Glomerular endothelial cell (primary cell): Measurements from ENCODE around the gene FSTL4. TPM values are rescaled to one million over a fixed set of nuclear protein-coding genes. Genes with fewer than 3 reads are reported as not detected.
"Not testable (repeated sequence)": the region's sequence is repeated elsewhere in the genome, so short reads cannot be mapped to it uniquely, and the experiment has no call there.

Experiments
- DNase-seq: peaks from one replicate; pipeline ENCODE4 v3.0.0-alpha.2; 2011; ENCODE audit warnings: low read depth, low spot score; ENCODE audit errors: extremely low read depth
- total RNA-seq: library from RNA; depleted of rRNA; stranded (reverse); fragments of >200 nt; gene quantifications from 2 replicates; pipeline ENCODE4 v1.2.3, GENCODE V29; 2015

FSTL4 gene
- total RNA-seq, 1 donor from 2014 or later, result 0.18 TPM

DNA sequence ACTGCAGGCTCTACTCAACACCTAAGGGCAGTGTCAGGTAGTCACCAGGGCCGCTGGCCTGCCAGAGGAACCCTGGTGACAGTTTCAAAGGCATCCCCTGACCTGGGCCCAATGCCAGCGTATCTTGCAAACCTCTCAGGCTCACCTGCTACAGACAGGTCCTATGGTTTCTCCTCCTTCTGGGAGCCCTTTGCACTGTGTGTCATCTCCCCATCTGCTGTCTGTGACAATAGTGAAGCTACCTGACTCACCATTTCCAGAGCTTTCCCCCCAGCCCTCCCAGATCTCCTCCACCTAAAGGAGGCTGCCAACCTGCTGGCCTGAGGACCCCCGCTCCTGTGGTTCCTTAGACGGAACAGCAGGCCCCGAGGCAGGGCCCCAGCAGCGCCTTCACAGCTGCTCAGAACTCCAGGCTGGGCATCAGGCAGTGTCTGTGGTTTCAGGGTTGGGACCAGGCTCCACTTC lies 203.1 kb downstream of the FSTL4 start:
- no peak for DNase-seq

DNA sequence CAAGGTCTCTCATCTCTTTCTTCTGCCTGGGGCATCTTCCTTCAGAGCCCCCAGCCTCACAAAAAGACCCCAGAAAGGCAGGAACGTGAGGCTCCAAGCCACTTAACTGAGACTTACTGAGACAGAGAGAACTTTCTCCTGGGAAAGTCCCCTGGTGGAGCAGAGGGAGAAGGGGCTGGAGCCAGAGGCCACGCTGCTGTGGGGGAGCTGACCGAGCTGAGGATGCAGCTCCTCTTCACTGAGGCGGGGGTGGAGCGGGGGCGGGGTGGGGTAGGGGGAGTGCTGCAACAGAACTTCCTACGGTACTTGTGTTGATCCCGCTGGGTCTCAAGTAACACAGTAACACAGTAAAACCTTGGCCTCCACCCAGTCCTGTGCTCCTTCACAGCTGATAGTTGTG lies 204.0 kb downstream of the FSTL4 start:
- no peak for DNase-seq

DNA sequence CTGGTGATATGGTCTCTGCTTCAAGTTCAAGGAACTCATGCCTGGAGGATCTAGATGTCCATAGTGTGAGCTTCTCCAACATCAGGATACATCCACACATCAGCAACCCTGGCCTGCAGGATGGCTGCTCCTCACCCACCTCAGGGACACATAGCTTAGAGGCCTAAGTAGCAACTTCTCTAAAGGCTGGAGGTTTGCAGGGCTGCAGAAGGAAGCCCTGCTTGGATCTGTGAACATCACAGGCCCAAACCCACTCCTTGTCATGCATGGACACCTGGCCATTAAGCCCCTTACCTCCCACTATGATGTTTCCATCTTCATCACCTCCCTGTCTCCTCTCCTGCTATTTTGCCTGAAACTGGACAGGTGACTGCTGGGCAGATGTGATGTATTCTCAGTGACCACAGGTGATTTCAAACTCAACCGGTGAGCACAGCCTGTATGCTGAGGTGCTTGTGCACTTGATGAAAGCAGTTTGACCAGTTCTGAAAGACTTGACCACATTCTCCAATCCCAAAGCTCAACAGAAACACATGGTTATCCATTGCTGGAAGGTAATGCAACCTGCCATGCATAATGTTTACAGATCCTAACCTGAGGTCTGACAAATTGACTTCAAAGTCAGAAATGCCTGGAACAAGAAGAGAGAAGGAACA lies 205.2 kb downstream of the FSTL4 start:
- no peak for DNase-seq

DNA sequence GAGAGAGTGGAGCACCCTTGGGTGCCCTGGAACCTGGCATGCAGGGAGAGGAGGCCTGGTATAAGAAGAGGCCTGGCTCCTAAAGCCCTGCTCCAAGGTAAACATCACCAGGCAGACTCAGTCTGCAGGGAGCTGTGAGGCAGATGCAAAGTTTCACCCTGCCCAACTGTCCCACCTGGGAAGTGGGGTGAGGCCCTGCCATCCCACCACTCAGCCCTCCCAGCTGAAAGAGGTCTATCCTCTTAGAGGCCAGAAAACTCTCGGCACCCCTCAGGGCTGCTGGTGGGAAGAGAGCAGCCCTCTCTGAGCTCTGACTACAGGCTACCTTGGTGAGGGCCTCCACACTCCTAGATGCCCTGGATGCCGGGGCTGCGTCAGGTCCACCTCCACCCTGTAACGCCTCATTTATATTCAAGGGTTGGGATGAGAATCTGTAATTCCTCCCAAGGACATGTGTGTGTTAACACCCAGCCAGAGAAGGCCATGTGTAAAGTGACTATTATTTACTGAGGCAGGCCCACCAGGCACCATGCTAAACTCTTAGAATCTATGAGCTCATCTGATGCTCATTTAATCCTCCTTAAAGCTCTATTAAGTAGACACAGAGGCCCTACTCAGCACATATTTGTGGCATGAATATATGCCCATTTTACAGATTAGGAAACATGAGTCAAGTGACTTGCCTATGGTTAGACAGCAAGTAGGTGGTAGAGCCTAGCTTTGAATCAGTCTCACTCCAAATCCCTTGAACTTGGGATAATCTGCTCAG lies 205.9 kb downstream of the FSTL4 start:
- DNase-seq, result no peak

DNA sequence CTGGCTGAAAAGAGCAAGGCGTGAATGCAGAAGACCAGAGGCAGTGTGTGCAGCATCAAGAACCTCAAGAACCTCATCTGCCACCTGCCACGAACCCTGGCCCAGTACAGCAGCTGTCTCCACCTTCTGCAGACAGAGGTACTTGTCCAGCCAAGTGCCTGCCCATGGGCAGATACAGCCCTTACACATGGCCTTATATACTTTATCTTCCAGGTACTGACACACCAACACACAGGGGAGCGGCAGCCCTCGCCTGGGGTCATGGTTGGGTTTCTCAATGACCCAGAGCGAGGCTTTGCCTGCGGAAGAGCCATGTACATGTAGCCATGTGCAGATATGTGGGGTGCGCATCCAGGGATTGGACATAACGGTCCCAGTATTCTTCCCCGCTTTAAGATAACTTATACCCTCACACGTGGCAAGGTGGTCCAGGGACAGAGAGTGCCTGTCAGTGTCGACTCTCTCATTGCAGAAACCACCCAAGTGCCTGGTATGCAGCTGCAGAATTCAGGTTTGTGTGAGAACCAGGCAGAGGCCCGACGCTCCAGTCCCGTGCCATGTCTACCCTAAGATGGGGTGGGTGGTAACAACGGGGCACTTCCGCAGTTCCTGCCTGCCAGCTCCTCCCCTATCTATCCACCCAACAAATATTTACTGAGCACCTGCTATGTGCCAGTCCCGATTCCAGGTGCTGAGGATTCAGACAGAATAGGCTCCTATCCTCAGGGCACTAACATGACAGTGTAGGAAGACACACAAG lies 206.9 kb downstream of the FSTL4 start:
- DNase-seq, result no peak

DNA sequence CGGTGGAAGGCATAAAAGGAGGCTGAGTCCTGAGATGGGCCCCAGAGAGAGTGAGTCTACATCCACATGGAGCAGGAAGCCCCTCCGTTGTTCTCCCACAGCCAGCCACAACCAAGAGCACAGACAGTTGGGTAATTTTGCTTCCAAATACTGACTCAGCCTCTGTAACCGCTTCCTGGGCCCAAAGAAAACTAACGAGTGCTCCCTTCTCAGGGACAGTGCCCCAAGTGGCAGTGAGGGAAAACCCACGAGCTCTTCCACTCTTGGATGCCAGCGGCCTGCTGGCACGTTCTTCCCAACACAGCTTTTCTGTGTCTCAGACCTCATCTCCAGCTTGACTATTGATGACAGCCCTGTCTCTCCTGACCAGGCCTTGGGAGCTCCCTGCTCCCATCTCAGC lies 207.6 kb downstream of the FSTL4 start:
- DNase-seq, result no peak

DNA sequence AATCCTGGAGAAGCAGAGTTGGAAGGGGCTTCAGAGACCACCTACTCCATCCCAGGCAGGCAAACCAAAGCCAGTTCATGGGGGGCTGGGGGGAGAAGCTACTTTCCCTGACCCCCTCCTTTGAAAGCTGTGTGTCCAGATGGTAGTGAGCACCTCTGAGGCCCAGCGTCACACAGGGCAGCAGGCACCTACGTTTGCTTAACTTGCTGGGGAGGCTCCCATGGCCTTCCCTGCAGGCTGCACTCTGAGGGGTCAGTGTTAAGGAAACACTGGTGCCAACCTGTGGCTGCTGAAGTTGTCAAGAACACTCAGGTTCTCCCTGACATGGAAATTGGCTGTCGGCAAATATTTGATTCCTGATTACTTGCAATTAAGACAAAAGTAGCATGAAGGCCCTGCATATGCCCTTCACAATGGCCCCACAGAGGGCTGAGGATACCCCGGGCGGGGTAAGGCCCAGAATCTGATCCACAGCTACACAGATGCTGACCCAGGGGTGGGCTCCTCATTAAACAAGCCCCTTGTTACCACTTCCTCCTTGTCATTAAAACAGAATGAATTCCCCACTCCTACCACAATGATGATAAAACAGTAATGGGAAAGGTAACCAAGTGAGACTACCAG lies 208.5 kb downstream of the FSTL4 start:
- DNase-seq, result no peak

DNA sequence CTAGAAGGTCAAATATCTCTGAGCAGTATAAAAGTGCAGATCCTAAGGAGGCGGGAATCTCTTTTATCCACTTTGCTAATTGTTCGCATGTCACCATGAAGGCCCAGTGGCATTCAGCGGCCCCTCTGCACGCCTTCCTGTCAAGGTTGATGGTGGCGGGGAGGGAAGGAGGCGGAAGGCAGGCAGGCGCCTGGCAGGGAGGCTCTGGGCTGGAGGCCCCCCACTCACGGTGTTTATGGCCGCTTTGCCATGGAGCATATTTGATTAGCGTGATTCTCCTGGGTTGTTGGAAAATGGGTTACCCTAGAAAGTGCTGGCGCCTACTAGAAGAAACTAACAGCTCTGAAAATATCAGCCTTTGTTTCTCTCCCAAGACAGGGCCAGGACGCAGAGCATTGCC lies 209.6 kb downstream of the FSTL4 start:
- DNase-seq, result no peak

DNA sequence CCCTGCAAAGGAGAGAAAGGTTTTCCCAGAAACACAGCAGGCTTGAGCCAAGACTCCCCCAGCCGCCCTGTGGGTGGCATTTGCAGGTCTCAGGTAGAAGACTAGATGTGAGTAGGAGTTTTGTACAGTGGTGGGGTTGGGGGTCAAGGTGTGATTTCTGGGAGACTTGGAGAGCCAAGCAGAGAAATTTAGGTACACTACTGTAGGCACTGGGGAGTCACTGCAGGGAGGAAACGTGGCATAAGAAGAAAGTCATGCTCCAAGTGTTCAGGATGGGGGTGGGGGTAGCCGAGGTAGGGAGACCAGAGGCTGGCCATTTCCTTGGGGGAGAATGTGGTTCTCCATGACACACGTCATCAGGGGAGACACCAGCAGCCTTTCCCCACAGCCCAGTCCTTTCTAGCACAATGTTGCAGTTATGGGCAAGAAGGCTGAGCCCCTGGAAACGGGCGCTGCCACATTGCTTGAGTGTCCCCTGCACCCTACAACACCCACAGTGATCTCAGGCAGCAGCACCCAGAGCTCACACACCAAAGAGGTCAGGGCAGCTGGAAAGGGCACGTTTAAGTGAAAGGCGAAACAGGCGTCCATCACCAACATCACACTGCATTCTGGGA lies 210.5 kb downstream of the FSTL4 start:
- no peak for DNase-seq

DNA sequence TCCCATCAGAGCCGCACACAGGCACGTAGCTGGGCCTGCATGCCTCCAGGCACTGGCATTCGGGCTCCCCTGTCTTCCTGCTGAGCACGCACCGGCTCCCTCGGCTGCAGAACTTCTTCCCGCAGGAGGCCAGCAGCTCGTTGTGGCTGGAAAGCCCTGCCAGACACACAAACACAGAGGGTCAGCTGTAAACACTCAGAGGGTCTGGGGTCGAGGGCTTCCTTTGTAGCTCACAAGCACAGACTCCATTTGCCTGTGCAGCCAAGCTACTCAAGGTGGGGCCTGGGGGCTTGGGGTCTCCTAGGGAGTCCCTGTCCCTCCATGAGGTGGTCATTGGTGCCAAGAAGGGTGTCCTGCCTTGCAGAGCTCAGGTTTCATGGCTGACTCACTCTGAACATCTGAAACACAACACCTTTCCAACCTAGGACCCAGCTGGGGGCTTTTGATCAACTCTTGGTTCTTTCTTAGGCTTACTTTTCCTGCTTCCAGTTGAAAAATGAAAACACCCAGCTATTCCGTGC lies 211.4 kb downstream of the FSTL4 start:
- DNase-seq, result no peak

DNA sequence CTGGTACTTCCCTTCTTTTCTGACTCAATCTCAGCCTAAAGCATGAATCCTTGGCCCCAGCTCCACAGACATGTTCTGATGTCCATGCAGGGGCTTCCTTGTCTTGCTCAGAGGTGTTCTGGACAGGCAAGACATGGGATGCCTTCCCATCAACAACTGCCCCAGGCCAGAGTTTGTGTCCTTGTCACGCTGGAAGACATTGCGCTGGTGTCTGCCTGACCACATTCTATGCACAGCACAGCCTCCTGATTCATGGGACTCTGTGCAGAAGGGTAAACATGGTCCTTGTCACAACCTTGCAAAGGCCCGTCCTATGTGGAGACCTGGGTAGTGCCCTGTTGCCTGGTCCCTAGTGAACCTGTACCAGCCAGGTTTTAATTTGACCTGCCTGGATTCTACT lies 212.2 kb downstream of the FSTL4 start:
- DNase-seq, result no peak

DNA sequence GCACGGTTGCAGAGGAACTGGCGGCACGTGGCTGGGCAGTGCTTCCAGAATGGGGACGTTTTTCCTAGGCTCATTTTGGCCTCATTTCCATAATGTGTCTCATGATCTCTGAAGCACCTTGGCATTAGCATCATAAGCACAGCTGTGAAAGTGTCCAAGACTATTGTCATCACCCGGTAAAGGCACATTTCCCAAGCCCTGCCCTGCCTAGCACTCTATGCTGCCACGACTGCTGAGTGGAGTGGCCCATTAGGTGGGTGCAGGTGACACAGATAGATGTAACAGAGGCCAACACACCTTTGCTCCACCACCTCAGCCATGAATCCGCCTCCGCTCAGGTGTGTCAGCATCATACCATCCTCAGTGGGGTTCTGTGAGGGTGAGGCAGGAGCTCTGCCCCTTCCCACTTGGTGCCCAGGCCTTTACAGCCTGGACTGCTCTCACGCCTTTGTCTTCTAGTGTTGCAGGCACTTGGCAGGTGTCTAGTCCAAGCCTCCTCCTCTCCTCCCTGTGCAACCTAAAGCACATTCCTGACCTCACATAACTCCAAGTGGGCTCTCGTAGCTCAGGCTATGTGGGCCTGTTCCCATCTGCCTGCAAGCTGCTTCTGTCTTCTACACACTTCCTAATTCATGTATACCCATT lies 213.0 kb downstream of the FSTL4 start:
- DNase-seq, result no peak

DNA sequence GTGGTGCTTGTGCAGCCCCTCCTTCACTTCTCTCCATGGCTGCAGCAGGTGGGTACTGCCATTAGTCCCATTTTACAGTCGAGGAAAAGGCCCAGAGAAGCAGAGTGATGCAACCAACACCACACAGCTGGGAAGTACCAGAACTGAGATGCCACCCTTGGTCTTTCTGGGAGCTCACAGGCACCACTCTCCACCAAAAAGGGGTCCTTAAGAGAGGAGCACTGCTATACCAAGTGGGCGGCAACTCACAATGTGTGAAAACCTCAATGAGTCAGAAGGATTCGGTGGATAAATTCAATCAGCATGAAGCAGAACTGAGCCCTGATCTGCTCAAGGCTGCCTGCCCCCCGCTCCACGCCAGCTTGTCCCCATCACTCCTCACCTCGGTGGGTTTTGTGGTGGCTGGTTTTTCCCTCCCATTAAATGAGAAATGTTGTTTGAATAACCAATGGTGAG lies 213.7 kb downstream of the FSTL4 start:
- DNase-seq, result no peak

DNA sequence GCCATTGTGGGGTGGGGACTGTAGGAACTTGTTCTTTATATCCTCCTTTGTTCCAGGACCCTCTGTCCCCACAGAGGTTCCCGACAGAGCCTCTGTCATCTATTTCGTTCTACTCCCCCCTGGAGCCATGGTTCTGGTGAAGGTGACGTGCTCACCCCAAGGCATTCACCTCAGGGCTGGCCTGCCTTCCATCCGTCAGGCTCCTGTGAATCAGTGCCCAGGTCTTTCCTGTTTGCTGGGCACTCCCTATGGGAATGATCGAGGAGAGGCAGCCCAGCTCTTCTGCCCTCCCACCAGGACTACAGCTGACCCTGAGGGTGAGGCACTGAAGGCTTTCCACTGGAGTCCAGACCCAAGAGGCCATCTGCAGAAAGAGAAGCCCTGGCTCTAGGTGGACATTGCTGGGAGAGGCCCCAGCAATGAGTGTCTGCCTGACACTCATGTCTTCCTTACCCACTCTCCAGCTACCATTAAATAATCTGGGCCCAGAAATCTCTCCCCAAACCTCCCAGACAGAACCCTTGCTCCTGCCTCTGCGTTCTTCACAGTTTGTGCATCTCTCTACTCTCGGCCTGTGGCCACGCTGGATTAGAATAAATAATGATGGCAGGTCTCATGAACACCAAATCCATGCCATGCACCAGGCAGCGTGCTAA lies 214.2 kb downstream of the FSTL4 start:
- DNase-seq, result no peak

DNA sequence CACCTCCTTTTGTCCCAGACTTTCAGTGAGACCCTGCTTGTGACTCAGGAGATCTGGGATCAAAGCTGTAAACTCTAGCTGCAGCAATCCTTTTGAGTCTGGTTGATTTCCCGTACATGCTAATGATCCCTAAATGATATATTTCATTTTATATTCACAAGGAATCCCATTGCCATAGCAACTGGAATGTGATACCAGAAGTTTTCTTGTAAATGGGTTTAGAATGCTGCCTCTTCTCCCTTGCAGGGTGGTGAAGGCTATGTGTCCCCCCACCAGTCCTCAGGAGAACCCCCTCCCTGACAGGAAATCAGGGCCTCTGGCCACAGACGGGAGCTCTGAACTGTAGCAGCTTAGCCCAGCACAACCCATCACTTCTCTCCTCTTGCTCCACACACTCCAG lies 215.0 kb downstream of the FSTL4 start:
- no peak for DNase-seq

DNA sequence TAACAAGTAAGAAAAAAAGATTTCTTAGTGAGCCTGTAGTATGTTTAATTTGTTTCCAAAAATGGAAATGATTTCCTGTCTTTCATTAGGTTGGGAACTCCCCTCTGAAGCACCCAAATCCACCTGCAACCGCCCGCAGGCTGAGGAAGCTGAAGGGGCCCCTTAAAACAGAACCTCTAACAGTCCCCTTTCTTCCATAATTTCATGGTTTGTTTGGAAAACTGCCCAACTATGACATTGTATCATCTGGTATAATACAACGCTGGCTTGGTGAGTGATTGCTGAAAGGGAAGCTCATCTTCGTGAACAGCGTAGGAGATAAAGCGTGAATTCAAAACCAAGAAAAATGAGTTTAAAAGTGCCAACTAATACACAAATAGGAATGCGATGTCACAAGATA lies 215.5 kb downstream of the FSTL4 start:
- no peak for DNase-seq

DNA sequence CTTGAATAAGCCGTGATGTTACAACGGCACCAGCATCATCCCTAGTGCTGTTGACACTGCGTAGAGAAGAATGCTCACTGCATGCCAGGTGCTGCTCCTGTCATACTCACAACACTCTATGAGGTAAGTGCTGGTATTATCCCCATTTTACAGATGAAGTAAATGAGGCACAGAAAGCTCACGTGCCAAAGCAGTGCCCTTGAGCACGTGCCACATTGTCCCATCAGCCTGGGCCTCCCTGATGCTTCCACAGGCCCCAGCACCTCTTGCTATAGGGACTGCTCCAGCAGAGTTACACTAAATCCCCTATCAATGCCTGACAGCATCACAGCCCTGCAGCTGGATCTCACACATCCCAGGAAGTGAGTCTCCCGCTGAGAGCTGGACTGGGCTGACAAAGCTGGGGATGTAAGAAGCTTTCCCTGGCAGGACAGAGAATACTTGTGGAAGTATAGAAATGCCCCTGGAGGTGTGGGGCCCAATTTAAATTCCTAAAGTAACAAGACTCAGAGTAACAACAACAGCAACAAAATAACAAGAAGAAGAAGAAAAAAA lies 216.1 kb downstream of the FSTL4 start:
- no peak for DNase-seq

DNA sequence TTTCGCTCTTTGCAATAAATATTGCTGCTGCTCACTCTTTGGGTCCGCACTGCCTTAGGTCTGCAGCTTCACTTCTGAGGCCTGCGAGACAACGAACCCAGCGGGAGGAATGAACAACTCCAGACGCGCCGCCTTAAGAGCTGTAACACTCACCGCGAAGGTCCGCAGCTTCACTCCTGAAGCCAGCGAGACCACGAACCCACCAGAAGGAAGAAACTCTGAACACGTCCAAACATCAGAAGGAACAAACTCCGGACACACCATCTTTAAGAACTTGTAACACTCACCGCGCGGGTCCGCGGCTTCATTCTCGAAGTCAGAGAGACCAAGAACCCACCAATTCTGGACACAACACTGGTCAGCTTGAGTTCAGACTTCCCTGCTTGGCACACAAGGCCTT lies 217.1 kb downstream of the FSTL4 start:
- DNase-seq, result not testable (repeated sequence)

DNA sequence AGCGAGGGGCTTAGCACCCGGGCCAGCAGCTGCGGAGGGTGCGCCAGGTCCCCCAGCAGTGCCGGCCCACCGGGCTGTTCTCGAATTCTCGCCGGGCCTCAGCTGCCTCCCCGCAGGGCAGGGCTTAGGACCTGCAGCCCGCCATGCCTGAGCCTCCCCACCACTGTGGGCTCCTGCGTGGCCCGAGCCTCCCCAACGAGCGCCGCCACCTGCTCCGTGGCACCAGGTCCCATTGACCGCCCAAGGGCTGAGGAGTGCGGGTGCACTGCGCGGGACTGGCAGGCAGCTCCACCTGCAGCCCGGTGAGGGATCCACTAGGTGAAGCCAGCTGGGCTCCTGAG lies 217.9 kb downstream of the FSTL4 start:
- DNase-seq, result not testable (repeated sequence)
